Measurements from ENCODE around the gene XPNPEP3. TPM values are rescaled to one million over a fixed set of nuclear protein-coding genes. Genes with fewer than 3 reads are reported as not detected.
"Not testable (repeated sequence)": the region's sequence is repeated elsewhere in the genome, so short reads cannot be mapped to it uniquely, and the experiment has no call there.

XPNPEP3 gene
- total RNA-seq, 3 donors from 2014 or later = 11.5 to 13.8 (median 12.0) TPM

GRCh38 chr22:40818192-40818746 lies 38.7 kb upstream of the XPNPEP3 start:
- Histone ChIP-seq H3K9me3 (no peaks in the 10 kb centered on the region), H3K27me3 (no peaks in the 10 kb centered on the region), H3K4me1 (peaks cover 0 to 9% of the 10 kb centered on the region in 2 donors), H3K36me3 (no peaks in the 10 kb centered on the region), H3K27ac (no peak overlapping the region), H3K4me3 (peak overlapping the region; percentile 89 to 93 (median 91))
- TF ChIP-seq POLR2AphosphoS5 (IDR thresholded peaks at IDR 0.05) (no peak), CTCF (IDR thresholded peaks at IDR 0.05) (no peak), POLR2A (IDR thresholded peaks at IDR 0.05) (no peak)
- DNase-seq (ENCODE audit: low spot score in 2 of 2) = no peak
- intact Hi-C loops (cut with DNase I; ENCODE audit: low total_unique reads) = no loop called here

GRCh38 chr22:40818747-40819598 lies 38.0 kb upstream of the XPNPEP3 start, which contains the start of gene SLC25A17:
Gene SLC25A17, minus strand, starts transcription at chr22:40819346. Its CDS starts 98 bp downstream, at chr22:40819248.
- TF ChIP-seq POLR2A (IDR thresholded peaks at IDR 0.05) = no peak
- peak in 2 of 3 donors; percentile 30 to 35 for TF ChIP-seq CTCF (IDR thresholded peaks at IDR 0.05)
- peak; percentile 11 to 69 (median 66) for TF ChIP-seq POLR2AphosphoS5 (IDR thresholded peaks at IDR 0.05)
- Histone ChIP-seq H3K4me1 (peaks cover 0 to 9% of the 10 kb centered on the region in 2 donors), H3K27me3 (no peaks in the 10 kb centered on the region), H3K36me3 (no peaks in the 10 kb centered on the region), H3K27ac (peak within 1 kb of the TSS; percentile 80 to 87), H3K4me3 (peak within 1 kb of the TSS; percentile 89 to 93 (median 91)), H3K9me3 (no peaks in the 10 kb centered on the region)
- intact Hi-C loops (cut with DNase I; ENCODE audit: low total_unique reads) = no loop called here
- DNase-seq (ENCODE audit: low spot score in 2 of 2) = peak; percentile 87 to 91

GRCh38 chr22:40819599-40820140 lies 37.3 kb upstream of the XPNPEP3 start:
- Histone ChIP-seq H3K27ac (peak overlapping the region; percentile 80 to 87), H3K4me1 (peaks cover 0 to 9% of the 10 kb centered on the region in 2 donors), H3K36me3 (no peaks in the 10 kb centered on the region), H3K27me3 (no peaks in the 10 kb centered on the region), H3K9me3 (no peaks in the 10 kb centered on the region), H3K4me3 (peak overlapping the region; percentile 89 to 93 (median 91))
- intact Hi-C loops (cut with DNase I; ENCODE audit: low total_unique reads) = no loop called here
- DNase-seq (ENCODE audit: low spot score in 2 of 2) = no peak
- TF ChIP-seq POLR2A (IDR thresholded peaks at IDR 0.05) = no peak
- TF ChIP-seq CTCF (IDR thresholded peaks at IDR 0.05) = no peak
- no peak for TF ChIP-seq POLR2AphosphoS5 (IDR thresholded peaks at IDR 0.05)

- no peaks in the 10 kb centered on the region for H3K9me3 ChIP-seq
- intact Hi-C loops (cut with DNase I; ENCODE audit: low total_unique reads) = no loop called here
- no peak for DNase-seq (ENCODE audit: low spot score in 2 of 2)
- peaks cover 0 to under 1% of the 10 kb centered on the region in 2 donors for H3K4me1 ChIP-seq
- H3K36me3 ChIP-seq = no peaks in the 10 kb centered on the region
- H3K27ac ChIP-seq = no peak overlapping the region
- H3K4me3 ChIP-seq = no peak overlapping the region
- TF ChIP-seq CTCF (IDR thresholded peaks at IDR 0.05) (no peak), POLR2A (IDR thresholded peaks at IDR 0.05) (no peak), POLR2AphosphoS5 (IDR thresholded peaks at IDR 0.05) (no peak)
- H3K27me3 ChIP-seq = no peaks in the 10 kb centered on the region
Observed at GRCh38 chr22:40823426-40823825, 33.5 kb upstream of the XPNPEP3 start.

GRCh38 chr22:40826292-40826691 lies 30.7 kb upstream of the XPNPEP3 start:
- DNase-seq (ENCODE audit: low spot score in 2 of 2); H3K27ac ChIP-seq; H3K4me1 ChIP-seq; intact Hi-C loops (cut with DNase I; ENCODE audit: low total_unique reads); H3K9me3 ChIP-seq; H3K4me3 ChIP-seq; H3K27me3 ChIP-seq; H3K36me3 ChIP-seq: not testable (repeated sequence)
